Measurements from ENCODE around the gene RBM8A. TPM values are rescaled to one million over a fixed set of nuclear protein-coding genes. Genes with fewer than 3 reads are reported as not detected.
A peak's percentile ranks its signal among the peaks of the same experiment; 100 is the strongest.
"Not testable (repeated sequence)": the region's sequence is repeated elsewhere in the genome, so short reads cannot be mapped to it uniquely, and the experiment has no call there.

Gene RBM8A
- total RNA-seq, 1 experiment from 2014 or later: 93.5 TPM

DNA sequence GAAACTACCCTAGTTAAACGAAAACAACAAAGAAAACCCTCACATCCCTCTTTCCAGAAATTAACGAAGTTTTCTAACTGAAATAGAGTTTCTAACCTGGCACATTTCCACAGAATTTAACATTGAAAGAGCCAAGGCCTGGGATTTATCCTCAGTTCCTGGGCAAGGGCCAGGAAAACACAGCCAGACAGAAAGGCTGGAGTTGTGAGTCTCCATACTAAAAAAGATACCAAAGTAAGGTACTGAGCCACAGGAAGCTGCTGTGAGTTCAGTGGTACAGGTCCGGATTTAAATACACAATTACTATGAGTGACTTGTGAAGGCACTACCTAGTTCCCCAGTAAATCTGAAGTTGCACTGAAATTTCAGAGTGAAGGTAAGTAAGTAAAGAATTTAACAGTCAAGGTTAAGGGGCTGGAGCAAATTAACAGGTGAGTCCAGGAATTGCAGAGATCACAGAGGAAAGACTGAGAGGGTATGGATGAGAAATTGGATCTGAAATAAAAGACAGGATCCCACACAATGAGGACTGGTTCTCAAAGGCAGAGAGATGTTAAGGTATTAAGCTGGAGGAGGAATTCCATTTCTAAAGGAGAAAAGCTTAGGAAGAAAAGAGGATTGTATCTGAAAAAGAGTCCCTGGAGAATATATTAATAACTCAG lies 29.6 kb upstream of the RBM8A start:
- DNase-seq (ENCODE audit: low spot score): peak; percentile 27

DNA sequence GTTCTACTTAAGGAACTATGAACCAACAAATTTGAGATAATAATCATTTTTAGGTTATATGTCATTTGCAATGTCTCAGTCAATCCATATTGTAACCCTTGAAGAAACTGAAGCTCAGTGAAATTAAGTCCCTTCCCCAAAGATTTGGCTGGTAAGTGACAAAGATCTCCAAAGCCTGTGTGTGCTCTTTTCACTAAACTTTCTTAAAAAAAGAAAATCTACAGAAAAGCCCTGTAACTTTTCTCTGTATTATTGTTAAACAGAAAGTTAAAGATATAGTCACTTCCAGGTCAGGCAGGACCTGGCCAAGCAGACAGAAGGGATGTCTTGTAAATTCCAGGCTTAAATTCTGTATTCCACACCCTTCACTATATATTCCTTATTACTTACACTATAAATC lies 29.1 kb upstream of the RBM8A start:
- DNase-seq (ENCODE audit: low spot score): no peak

DNA sequence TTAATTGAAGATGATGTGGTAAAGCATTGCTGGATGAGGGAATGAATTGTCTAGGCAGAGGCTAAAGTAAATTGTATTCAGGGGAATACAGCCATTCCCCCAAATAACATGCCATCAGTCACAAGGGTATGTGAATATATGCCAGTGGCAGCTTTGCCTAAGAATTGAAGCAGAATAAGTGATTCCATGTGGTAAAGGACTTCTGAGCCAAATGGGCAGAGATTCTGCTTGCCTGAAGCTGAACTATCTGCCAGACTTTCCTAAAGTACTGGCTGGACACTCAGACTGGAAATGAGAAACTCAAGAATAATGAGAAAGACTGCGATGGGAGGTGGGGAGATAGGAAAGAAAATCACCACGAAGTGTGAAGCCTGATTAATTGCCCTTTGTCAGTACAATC lies 28.2 kb upstream of the RBM8A start:
- no peak for DNase-seq (ENCODE audit: low spot score)

DNA sequence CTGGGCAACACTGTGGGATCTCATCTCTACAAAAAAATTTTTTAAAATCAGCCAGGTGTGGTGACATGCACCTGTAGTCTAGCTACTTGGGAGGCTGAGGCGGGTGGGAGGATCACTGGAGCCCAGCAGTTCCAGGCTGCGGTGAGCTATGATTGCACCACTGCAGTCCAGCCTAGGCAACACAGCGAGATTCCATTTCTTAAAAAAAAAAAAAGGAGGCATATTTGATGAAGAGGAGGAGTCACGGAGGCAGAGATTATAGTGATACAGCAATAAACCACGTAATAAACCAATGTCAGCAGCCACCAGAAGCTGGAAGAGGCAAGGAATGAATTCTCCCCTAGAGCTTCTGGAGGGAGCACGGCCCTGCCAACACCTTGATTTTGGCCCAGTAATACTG lies 26.6 kb upstream of the RBM8A start:
- no peak for DNase-seq (ENCODE audit: low spot score)

DNA sequence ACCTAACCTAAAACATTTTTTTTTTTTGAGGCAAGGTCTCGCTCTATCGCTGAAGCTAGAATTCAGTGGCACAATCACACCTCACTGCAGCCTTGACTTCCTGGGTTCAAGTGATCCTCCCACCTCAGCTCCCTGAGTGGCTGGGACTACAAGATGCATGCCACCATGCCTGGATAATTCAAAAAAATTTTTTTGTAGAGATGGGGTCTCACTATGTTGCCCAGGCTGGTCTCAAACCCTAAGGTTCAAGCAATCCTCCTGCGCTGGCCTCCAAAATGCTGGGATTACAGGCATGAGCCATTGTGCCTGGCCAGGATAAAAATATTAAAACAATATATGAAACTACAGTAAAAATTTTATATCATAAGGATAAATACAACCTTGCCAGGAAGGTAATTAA lies 25.6 kb upstream of the RBM8A start:
- no peak for DNase-seq (ENCODE audit: low spot score)

DNA sequence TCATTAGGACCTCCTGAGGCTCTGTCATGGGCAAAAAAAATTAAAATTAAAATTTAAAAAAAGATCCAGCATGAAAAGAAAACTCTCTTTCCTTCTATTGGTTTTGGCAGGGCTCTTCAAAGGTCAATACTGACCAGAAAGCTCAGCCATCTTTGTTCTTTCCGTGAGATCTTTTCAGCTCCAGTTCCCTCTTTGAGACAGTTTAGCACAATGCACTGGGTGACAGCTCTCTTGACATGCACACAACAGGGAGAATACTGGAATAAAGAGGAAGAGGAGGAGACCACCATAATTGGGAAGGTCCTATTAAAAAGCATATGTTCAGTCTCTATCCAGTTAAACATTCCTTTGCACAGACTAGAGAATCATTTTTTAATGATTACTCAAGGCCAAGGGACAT lies 24.2 kb upstream of the RBM8A start:
- DNase-seq (ENCODE audit: low spot score): no peak

DNA sequence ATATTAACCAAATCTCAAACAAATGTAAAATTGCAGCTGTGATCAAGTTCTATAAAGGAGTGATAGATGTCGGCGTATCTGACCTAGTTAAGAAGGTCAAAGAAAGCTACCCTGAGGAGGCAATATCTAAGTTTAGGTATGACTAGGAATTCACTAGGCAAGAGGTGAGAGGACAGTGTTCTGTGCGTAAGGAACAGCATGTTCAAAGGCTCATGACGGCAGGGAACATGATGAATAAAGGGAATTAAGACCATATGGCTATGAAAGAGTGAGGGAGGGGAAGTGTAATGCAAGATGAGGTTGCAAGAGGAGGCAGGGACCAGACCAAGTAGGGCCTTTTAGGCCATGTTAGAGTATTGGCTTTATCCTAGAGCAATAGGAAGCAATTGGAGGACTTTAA lies 21.9 kb upstream of the RBM8A start:
- DNase-seq (ENCODE audit: low spot score): no peak

DNA sequence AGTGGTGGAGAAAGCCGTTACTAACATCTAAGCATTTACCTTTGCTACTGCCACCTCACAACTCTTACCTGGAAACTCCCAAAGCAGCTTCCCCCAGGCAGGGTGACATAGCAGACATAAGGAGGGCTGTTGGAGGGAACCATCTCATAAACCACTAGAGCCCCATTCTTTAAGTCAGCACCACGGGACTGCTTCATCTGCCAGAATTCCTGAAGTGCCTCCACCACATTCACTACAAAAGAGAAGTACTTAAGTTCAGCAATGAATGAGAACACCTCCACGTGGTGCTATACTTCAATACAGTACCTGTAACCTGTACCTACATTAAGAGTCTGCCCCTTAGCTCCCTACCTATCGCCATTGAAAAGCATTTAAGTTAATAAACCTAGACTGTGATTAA lies 20.3 kb upstream of the RBM8A start:
- no peak for DNase-seq (ENCODE audit: low spot score)

DNA sequence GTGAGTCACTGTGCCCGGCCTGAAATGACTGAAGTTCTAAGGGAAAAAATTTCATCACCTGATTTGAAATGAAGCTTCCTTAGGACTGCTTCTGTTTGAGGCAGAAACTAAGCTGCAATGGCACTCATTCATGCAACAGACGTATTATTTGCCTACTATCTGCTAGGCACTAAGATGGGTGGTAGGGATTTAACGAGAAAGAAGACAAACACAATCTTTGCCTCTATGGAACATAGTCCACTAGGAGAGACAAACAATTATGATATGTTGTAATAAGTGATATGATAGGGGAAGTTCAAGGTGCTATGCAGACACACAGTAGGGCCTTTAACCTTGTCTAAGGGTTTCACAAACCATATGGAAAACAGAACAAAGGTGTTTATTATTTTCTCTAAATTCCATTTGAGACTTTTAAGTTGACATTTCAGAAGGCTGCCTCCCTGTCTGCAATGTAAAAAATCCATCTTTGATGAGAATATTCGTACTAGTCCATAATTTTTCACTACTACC lies 19.2 kb upstream of the RBM8A start:
- DNase-seq (ENCODE audit: low spot score): no peak

DNA sequence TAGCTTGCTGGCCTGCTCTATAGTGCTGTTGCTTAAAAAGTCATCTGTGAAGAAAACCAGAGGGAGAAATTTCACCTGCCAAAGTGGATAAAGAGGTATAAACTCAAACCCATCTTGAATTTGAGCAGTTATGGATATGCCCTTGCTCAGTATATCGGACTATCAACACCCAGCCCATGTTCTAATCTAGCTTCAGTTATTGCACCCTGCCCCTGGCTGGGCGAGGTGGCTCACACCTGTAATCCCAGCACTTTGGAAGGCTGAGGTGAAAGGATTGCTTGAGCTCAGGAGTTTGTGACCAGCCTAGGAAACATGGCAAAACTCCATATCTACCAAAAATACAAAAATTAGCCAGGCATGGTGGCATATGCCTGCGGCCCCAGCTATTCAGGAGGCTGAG lies 17.2 kb upstream of the RBM8A start:
- no peak for DNase-seq (ENCODE audit: low spot score)

DNA sequence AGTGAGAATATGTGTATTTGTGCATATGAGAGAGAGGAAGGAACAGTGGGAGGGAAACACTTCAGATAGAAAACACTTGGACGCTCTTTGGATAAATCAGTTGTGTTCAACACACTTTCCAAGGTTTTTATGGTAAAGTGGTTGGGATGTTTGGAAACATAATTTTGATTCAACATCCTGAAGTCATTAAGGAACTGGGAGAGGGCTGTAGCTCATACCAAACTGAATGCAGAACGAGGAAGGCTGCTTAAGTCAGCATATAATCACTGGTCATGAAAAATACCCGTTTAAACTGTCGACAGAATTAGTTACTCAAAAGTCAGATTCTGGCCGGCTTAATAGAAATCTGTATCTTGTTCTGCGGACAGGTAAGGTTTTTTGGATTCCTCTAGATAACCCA lies 15.6 kb upstream of the RBM8A start:
- DNase-seq (ENCODE audit: low spot score): no peak

DNA sequence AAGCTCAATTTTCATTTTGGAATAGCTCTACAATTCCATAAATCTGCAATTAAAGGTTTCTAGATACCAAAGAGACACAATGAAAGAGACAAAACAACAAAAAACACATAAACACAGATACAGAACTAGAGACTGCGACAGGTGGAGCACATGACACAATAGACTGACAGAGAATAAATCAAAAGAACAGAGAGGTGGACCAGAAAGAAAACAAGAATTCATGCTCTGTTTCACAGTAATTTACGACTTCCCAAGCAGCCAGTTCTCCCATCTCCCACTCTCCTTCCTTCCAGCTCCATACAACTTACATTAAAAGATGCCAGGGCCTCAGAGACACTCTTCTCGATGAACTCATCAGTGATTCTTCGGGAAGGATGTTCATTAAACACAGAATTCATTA lies 15.1 kb upstream of the RBM8A start:
- DNase-seq (ENCODE audit: low spot score): no peak

DNA sequence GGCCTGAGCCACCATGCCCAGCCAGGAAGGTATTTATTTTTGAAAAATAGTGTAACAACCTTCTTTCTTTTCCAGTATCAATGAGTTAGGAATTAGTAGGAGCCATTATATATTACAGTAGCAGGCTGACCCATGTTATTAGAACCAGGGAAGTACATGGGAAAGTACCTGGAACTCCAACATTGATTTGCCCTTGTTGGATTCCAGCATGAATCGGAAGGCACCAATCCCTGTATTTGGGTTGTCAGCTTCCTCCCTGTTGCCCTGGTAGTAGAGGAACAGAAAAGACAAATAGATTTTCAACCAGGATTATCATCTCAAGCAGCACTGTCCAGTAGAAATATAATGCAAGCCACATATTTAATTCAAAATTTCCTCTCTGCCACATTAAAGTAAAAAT lies 10.2 kb upstream of the RBM8A start:
- no peak for DNase-seq (ENCODE audit: low spot score)

DNA sequence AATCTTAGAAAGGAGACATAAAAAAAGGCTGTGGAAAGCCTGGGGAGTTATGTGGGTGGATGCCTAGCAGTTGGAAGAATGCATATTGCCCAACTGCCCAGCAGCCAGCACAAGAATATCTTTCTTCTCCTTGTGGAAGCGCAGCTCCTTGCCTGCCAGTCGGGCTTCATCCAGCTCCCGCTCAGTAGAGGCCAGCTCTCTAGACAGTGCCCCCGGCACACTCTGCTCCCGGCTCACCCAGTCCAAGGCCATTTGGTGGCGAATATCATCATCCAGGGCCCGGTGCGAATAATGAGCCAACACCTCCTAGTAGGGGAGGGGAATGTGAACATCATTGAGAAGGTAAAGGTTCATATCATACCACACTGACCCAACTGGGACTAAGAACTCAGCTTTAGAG lies 9.0 kb upstream of the RBM8A start:
- DNase-seq (ENCODE audit: low spot score): no peak

DNA sequence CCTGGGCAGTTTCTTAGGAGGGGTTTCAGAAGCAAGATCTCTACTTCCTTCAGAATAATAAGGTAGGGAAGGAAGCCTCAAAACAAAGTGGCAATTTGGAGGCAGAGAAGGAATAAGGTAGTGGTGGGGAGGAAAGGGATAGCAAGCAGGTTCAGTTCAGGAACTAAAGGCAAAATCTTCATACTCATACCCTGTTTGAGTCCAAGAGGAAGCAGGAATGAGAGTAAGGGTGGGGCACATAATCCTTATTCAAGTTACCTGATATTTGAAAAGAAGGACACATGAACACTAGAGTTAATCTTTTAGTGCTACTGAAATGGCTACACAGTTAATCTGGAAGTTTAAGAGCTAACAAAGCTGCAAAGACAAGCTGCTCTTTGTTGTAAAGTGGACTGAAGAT lies 8.4 kb upstream of the RBM8A start:
- no peak for DNase-seq (ENCODE audit: low spot score)

DNA sequence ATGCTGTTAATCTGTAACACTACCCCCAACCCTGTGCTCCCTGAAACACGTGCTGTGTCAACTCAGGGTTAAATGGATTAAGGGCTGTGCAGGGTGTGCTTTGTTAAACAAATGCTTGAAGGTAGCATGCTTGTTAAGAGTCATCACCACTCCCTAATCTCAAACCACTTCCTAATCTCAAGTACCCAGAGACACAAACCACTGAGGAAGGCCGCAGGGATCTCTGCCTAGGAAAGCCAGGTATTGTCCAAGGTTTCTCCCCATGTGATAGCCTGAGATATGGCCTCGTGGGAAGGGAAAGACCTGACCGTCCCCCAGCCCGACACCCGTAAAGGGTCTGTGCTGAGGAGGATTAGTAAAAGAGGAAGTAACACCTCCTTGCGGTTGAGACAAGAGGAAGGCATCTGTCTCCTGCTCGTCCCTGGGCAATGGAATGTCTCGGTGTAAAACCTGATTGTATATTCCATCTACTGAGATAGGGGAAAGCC lies 5.3 kb upstream of the RBM8A start:
- DNase-seq (ENCODE audit: low spot score): not testable (repeated sequence)

DNA sequence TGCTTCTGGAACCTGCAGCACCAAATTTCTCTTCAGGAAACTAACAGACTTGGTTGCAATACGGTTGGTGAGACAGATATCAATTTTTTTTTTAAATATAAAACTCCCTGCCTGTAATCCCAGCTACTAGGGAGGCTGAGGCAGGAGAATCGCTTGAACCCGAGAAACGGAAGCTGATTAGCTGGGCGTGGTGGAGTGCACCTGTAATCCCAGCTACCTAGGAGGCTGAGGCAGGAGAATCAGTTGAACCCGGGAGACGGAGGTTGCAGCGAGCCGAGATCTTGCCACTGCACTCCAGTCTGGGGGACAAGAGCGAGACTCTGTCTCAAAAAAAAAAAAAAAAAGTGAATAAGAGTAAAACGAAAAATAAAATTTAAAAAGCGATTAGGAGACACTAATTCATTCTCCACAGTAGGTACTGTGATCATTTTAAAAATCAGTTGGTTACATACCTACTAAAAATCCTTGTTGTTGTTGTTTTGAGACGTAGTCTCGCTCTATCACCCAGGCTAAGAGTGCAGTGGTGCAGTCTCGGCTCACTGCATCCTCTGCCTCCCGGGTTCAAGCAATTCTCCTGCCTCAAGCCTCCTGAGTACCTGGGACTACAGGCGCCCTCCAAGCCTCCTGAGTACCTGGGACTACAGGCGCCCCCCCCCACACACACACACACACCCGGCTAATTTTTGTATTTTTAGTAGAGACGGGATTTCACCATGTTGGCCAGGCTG lies 796 bp upstream of the RBM8A start:
- DNase-seq (ENCODE audit: low spot score): no peak

DNA sequence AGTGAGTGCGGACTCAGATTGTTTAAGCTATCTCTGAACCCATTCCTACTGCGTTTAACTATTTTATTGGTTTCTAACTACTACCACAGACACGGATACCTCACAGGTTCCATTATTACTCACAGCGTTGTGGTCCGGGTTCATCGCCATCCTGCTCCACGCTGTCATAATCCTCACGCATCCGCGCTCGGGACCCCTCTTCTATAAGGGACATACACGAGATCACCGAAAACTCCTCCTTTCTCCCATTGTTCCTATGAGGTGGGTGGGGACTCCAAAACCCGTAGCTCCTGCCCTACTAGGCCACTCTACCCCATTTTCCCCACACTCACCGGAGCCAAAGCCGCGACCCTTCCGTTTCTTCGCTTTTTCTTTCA lies 610 bp downstream of the RBM8A start:
- no peak for DNase-seq (ENCODE audit: low spot score)

DNA sequence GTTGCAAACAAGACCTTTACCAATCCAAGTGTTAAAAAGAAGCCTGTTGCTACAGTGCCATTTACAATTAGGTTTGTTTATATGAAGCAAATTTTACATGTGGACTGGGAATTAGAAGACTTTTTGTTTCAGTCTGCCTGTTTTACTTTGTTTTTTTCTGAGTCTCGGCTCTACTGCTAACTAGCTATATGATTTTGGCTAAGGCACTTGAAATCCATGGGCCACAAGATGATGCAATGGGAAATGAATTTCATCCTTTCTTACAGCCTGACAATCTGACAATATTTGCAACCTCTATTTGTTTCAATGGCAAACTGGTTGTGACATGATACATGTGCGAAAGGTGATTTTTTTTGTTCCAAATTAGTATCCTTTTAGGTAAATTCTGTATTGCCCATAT lies 5.0 kb downstream of the RBM8A start:
- no peak for DNase-seq (ENCODE audit: low spot score)

DNA sequence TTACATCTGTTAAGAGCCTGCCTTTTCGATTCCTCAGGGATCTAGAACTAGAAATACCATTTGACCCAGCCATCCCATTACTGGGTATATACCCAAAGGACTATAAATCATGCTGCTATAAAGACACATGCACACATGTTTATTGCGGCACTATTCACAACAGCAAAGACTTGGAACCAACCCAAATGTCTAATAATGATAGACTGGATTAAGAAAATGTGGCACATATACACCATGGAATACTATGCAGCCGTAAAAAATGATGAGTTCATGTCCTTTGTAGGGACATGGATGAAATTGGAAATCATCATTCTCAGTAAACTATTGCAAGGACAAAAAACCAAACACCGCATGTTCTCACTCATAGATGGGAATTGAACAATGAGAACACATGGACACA lies 7.0 kb downstream of the RBM8A start:
- DNase-seq (ENCODE audit: low spot score): not testable (repeated sequence)

DNA sequence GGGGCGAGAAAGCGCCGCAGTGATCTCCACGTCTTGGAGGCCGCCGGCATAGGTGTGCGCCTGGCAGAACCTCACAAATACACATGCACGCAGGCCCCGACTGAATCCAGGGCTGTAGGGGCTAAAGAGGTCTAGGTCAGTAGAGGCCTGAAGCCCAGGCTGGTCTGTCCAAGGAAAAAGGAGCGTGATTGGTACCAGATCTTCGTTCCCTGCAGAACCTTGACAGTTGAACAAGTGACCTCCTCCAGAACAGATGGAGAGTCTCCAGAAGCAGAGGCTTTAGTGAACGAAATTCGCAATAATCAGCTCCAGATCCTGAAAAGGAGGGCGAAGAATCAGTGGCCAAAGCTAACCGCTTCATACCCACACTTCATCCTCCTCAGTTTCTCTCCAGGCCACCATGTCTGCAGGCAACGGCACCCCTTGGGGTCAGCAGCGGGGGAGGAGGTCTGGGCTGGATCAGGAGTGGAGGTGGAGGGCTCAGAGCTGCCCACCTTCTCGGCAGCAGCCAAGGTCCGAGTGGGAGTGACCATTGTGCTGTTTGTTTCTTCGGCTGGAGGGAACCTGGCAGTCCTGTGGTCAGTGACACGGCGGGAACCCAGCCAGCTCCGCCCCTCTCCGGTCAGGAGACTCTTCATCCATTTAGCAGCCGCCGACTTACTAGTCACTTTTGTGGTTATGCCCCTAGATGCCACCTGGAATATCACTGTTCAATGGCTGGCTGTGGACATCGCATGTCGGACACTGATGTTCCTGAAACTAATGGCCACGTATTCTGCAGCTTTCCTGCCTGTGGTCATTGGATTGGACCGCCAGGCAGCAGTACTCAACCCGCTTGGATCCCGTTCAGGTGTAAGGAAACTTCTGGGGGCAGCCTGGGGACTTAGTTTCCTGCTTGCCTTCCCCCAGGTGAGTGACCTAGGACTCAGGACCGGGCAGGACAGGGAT lies 8.0 kb downstream of the RBM8A start:
- peak; percentile 71 for DNase-seq (ENCODE audit: low spot score)
